Omental fat pad (tissue), 4 donors: ENCODE measurements around the gene HAND1. TPM values are rescaled to one million over a fixed set of nuclear protein-coding genes. Genes with fewer than 3 reads are reported as not detected.
"Not testable (repeated sequence)": the region's sequence is repeated elsewhere in the genome, so short reads cannot be mapped to it uniquely, and the experiment has no call there.

Source experiments
- ATAC-seq: fragments of 150-250 bp; one replicate; pipeline ENCODE4 v1.9.1; 2016; ENCODE audit warnings: mild to moderate bottlenecking, moderate library complexity; ENCODE audit not compliant: low FRiP score
- DNase-seq: peaks from one replicate; pipeline ENCODE4 v3.0.0-alpha.2; 2019; ENCODE audit warnings: low spot score
- CTCF ChIP-seq, 3 donors: fragments of 450-650 bp; IDR thresholded peaks; one replicate each; pipeline ENCODE4 v1.5.1; 2016 to 2017; ENCODE audit warnings: antibody characterized with exemption in 3 of 3, mild to moderate bottlenecking in 3 of 3, moderate library complexity in 2 of 3
- total RNA-seq, 4 donors: library from RNA; depleted of rRNA; stranded (reverse); fragments of >200 nt; gene quantifications; one replicate each; pipeline ENCODE4 v1.1.0, GENCODE V29; 2016

Gene HAND1
- total RNA-seq, 4 donors from 2014 or later, result 0.25 to 1.7 TPM; not detected in 2

- ATAC-seq (no peak), DNase-seq (no peak)
- TF ChIP-seq CTCF (IDR thresholded peaks at IDR 0.05), result no peak
Observed at GRCh38 chr5:154521756-154522155, 43.7 kb upstream of the HAND1 start.

DNA sequence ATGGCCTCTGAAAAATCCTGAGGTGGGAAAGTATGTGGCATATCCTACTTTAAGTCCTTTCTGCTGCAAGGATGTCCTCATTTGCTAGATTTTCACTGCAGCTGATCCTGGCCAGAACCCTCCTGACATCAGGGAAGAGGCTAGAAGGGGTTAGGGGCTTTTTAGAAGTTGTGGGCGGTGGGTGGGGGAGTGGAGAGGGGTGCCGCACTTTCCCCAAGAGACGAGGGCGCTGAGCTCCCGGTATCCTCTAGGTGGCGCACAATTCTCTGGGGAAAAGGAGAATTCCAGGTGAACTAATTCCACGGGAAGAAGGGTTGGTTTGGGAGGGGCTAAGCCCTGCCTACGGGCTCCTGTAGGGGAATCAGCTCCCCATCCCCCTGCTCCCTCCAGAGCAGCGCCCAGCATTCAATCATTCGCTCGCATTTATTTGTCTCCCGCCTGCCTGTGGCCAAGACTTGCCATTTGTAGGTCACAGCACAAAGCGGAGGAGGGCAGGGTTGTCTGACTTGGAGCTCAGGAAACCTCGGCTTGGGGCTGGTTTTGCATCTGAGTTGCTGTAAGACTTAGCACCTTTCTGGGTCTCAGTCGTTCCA, 42.9 kb upstream of the HAND1 start:
- ATAC-seq (no peak), DNase-seq (no peak)
- TF ChIP-seq CTCF (IDR thresholded peaks at IDR 0.05), result no peak

DNA sequence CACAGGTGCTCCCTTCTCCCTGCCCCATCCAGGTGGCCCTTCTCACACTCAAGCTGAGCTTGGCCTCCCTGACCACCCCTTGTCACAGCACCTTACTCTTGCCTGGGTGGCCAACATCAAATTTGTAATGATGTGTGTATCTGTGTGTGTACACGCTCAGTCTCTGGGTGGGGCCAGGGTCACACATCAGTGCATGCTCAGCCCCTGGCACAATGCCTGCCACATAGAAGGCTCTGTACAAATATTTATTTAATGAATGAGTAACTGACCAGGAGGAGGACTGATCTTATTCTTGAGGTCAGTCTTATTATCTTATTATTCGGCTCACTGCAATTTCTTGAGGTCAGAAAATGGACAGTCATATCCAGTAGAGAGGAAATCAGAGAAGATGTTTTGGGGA, 41.3 kb upstream of the HAND1 start:
- DNase-seq, result no peak
- no peak for TF ChIP-seq CTCF (IDR thresholded peaks at IDR 0.05)
- ATAC-seq, result no peak

- DNase-seq (no peak), ATAC-seq (no peak)
- TF ChIP-seq CTCF (IDR thresholded peaks at IDR 0.05), result no peak
Observed at GRCh38 chr5:154518438-154518867, 40.4 kb upstream of the HAND1 start.

DNA sequence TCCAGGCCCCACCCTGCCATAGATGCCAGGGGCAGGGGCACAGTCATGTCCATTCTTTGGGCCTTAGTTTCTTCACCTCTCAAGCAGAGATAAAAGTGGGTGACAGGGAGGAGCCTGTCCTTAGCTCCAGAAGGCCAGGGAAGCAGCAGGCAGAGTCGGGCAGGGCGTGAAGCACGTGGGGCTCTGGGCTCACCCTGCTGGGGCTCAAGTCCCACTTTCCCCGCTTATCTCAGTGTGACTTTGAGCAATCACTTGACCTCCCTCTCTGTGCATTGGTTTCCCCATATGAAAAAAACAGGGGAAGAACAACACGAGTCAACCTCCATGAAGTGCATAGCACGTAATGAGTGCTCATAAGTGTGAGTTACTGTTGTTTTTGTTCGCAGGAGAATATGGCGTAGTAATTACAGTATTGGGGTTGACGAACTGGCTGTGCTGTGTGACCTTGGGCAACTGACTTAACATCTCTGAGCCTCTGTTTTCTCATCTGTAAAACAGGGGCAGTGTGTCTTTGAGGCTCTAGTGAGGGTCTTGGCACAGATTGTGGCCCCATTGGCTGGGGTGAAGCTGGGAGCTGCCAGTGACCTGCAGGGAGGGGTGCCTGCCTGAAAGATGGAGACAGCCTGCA, 39.9 kb upstream of the HAND1 start:
- ATAC-seq (no peak), DNase-seq (no peak)
- no peak for TF ChIP-seq CTCF (IDR thresholded peaks at IDR 0.05)

DNA sequence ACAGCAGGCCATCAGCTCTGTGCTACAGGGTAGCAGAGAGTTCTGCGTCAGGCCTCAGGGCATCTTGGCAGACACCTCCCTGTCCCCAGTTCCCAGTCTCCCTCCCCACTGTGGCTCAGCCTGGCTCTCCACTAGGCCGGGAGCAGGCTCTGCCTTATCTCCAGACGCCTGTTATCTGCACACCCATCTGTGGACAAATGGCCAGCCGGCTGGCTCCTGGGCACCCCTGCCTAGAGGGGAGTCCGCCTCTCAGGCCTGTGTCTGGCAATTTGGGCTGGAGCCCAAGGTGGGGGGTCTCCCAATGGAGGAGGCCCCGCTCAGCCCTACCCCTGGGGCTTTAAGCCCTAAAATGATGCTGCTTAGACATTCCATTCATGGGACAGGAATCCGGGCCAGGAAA, 39.2 kb upstream of the HAND1 start:
- TF ChIP-seq CTCF (IDR thresholded peaks at IDR 0.05), result no peak
- DNase-seq, result no peak
- no peak for ATAC-seq

DNA sequence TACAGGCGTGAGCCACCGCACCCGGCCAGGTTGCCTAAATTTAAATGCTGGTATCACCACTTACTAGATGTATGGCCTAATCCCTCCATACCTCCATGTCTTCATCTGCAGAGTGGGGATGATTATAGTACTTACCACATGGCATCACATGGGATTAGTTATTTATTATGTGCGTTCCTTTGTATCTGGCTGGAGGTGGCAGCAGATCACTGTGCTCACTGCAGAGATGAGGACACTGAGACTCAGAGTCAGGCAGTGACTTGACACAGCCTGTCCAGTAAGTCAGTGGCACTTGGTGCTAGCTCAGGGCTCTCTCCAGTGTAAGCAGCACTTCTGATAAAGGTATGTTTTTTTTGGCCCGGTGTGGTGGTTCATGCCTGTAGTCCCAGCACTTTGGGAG, 38.4 kb upstream of the HAND1 start:
- ATAC-seq (no peak), DNase-seq (no peak)
- no peak for TF ChIP-seq CTCF (IDR thresholded peaks at IDR 0.05)

DNA sequence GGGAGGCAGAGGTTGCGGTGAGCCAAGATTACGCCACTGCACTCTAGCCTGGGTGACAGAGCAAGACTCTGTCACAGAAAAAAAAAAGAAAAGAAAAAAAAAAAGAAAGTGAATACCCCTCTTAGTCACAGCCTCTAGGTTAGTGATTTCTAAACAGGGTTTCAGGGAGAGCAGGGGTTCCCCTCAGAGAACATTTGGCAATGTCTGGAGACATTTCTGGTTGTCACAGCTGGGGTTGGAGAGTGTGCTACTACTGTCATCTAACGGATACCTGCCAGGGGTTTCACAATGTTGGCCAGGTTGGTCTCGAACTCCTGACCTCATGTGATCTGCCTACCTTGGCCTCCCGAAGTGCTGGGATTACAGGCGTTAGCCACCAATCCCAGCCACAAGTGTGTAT, 37.5 kb upstream of the HAND1 start:
- ATAC-seq, result not testable (repeated sequence)

More for the DNA sequence above, 37.5 kb upstream of the HAND1 start:
- not testable (repeated sequence) for DNase-seq
